ENCODE results near the gene GABBR2. TPM values are rescaled to one million over a fixed set of nuclear protein-coding genes. Genes with fewer than 3 reads are reported as not detected.

GABBR2 gene
- total and polyA plus RNA-seq, 9 of the 15 experiments (the other 6 are each of a cell fraction or from before 2014, with no cell fraction given), result 0.15 to 1.9 (median 0.32) TPM

DNA sequence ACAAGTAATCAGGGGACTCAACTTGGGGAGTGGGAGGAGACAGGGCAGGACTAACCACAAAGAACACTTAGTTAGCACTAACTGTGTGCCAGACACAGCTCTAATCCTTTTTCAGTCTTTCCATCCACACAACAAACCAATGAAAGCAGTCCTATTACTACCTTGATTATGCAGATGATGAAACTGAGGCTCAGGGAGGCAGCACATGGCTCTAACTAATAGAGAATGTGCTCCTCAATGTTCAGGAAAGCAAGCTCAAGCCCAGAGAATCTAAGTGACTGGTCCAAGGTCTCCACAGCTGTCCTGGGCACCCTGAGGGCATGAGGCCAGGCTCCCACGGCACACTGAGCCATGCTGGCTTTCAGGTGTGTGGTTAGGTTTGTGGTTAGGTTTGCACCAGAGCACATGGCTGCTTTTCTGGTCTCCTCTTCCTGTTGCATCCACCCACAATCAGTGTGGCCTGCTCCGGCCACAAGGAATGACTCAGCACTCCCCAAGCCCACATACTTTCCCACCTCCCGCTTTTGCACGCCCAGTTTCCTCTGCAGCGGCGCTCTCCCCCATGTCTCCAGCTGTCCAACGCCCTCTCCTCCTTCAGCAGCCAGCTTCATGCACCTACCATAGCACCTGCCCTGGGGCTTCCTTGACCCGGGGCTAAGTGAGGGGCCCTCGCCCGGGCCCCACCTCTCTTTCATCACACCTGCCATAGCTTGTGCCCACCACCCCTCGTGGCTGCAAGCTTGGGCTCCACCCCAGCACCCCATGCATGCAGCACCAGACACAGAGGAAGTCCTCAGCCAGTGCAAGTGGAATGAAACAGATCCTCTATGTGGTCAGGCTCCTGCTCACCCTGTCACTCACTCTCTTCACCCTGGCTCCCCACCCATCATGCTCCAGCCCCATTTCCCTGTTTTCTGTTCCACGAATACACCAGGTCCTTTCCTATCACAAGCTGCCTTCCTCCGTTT, 133.1 kb downstream of the GABBR2 start (continued):
- peak; percentile 42; the same call in 1 of the 2 replicates for TF ChIP-seq LCOR (CRISPR knock-in tag; IDR thresholded peaks at IDR 0.05)
- TF ChIP-seq, protein P1, sequence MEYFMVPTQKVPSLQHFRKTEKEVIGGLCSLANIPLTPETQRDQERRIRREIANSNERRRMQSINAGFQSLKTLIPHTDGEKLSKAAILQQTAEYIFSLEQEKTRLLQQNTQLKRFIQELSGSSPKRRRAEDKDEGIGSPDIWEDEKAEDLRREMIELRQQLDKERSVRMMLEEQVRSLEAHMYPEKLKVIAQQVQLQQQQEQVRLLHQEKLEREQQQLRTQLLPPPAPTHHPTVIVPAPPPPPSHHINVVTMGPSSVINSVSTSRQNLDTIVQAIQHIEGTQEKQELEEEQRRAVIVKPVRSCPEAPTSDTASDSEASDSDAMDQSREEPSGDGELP (CRISPR knock-in tag; IDR thresholded peaks at IDR 0.05; ENCODE audit: borderline replicate concordance), result peak; percentile 93
- TF ChIP-seq SMAD3 (CRISPR knock-in tag; conservative IDR thresholded peaks at IDR 0.05), result no peak
- no peak; the same call in 1 of the 2 replicates for TF ChIP-seq GTF2E2 (tag; IDR thresholded peaks at IDR 0.05)
- TF ChIP-seq FOXJ2 (tag; IDR thresholded peaks at IDR 0.05), result no peak
- no peak for TF ChIP-seq CEBPB (tag; IDR thresholded peaks at IDR 0.05)
- peak; percentile 52; the same call in 1 of the 2 replicates for TF ChIP-seq GABPA (tag; conservative IDR thresholded peaks at IDR 0.05; ENCODE audit: low read depth)
- 0 out of 2 replicates have a peak, but pooled peaks have one; percentile 57 for TF ChIP-seq ZNF644 (tag; IDR thresholded peaks at IDR 0.05; ENCODE audit: low read depth)
- no peak for TF ChIP-seq NR2C2 (CRISPR knock-in tag; IDR thresholded peaks at IDR 0.05)
- TF ChIP-seq NR2C2 (tag; IDR thresholded peaks at IDR 0.05), result 0 out of 2 replicates have a peak, but pooled peaks have one; percentile 4
- no peak for TF ChIP-seq MED1 (CRISPR knock-in tag; IDR thresholded peaks at IDR 0.05; ENCODE audit: borderline replicate concordance)
- no peak for TF ChIP-seq SAP30 (IDR thresholded peaks at IDR 0.05; ENCODE audit: borderline replicate concordance, insufficient read depth, low read depth, low read length, poor library complexity, severe bottlenecking)
- peak; percentile 72 for TF ChIP-seq ZKSCAN1 (IDR thresholded peaks at IDR 0.05; ENCODE audit: low read depth, low read length)
- TF ChIP-seq, protein P2, sequence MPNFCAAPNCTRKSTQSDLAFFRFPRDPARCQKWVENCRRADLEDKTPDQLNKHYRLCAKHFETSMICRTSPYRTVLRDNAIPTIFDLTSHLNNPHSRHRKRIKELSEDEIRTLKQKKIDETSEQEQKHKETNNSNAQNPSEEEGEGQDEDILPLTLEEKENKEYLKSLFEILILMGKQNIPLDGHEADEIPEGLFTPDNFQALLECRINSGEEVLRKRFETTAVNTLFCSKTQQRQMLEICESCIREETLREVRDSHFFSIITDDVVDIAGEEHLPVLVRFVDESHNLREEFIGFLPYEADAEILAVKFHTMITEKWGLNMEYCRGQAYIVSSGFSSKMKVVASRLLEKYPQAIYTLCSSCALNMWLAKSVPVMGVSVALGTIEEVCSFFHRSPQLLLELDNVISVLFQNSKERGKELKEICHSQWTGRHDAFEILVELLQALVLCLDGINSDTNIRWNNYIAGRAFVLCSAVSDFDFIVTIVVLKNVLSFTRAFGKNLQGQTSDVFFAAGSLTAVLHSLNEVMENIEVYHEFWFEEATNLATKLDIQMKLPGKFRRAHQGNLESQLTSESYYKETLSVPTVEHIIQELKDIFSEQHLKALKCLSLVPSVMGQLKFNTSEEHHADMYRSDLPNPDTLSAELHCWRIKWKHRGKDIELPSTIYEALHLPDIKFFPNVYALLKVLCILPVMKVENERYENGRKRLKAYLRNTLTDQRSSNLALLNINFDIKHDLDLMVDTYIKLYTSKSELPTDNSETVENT (CRISPR knock-in tag; IDR thresholded peaks at IDR 0.05), result no peak
- no peak for TF ChIP-seq MYBL2 (IDR thresholded peaks at IDR 0.05; ENCODE audit: low read depth)
- TF ChIP-seq MYBL2 (CRISPR knock-in tag; IDR thresholded peaks at IDR 0.05; ENCODE audit: borderline replicate concordance), result no peak
- no peak for TF ChIP-seq SIRT6 (IDR thresholded peaks at IDR 0.05; ENCODE audit: low read depth, low read length)
- TF ChIP-seq, protein P3, sequence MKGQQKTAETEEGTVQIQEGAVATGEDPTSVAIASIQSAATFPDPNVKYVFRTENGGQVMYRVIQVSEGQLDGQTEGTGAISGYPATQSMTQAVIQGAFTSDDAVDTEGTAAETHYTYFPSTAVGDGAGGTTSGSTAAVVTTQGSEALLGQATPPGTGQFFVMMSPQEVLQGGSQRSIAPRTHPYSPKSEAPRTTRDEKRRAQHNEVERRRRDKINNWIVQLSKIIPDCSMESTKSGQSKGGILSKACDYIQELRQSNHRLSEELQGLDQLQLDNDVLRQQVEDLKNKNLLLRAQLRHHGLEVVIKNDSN (CRISPR knock-in tag; IDR thresholded peaks at IDR 0.05), result peak; percentile 65
- TF ChIP-seq ZNF146 (CRISPR knock-in tag; IDR thresholded peaks at IDR 0.05; ENCODE audit: unreplicated experiment), result no peak
- TF ChIP-seq, protein P4, sequence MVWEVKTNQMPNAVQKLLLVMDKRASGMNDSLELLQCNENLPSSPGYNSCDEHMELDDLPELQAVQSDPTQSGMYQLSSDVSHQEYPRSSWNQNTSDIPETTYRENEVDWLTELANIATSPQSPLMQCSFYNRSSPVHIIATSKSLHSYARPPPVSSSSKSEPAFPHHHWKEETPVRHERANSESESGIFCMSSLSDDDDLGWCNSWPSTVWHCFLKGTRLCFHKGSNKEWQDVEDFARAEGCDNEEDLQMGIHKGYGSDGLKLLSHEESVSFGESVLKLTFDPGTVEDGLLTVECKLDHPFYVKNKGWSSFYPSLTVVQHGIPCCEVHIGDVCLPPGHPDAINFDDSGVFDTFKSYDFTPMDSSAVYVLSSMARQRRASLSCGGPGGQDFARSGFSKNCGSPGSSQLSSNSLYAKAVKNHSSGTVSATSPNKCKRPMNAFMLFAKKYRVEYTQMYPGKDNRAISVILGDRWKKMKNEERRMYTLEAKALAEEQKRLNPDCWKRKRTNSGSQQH (CRISPR knock-in tag; IDR thresholded peaks at IDR 0.05), result no peak; the same call in 1 of the 2 replicates

All from K562 (cell line).